Central memory CD8-positive, alpha-beta T cell (primary cell): ENCODE measurements around the gene CYTH1.
"Not testable (repeated sequence)": the region's sequence is repeated elsewhere in the genome, so short reads cannot be mapped to it uniquely, and the experiment has no call there.

Experiments
- ATAC-seq: fragments of 150-1000 bp; cut with Tn5 transposase; replicated peaks from 2 replicates; pipeline ENCODE4 v1.10.0; 2022; ENCODE audit warnings: mild to moderate bottlenecking, moderate FRiP score, moderate number of reproducible peaks; ENCODE audit not compliant: poor library complexity, severe bottlenecking; ENCODE audit errors: extremely low read depth
- DNase-seq, 2 donors: peaks; one replicate each; pipeline ENCODE4 v3.0.0; 2021; ENCODE audit warnings: low spot score in 2 of 2
- H3K27ac Mint-ChIP-seq: one replicate; pipeline ENCODE4 v1.8.0; 2022; ENCODE audit warnings: low read depth, mild to moderate bottlenecking, moderate library complexity, mixed read lengths
- H3K27me3 Mint-ChIP-seq: one replicate; pipeline ENCODE4 v1.8.0; 2022; ENCODE audit warnings: mixed read lengths
- H3K36me3 Mint-ChIP-seq: one replicate; pipeline ENCODE4 v1.8.0; 2022; ENCODE audit warnings: mild to moderate bottlenecking, moderate library complexity, mixed read lengths; ENCODE audit not compliant: insufficient read depth
- H3K4me1 Mint-ChIP-seq: one replicate; pipeline ENCODE4 v1.8.0; 2022; ENCODE audit warnings: mixed read lengths
- H3K4me3 Mint-ChIP-seq: one replicate; pipeline ENCODE4 v1.8.0; 2022; ENCODE audit warnings: mild to moderate bottlenecking, moderate library complexity, mixed read lengths
- H3K9me3 Mint-ChIP-seq: one replicate; pipeline ENCODE4 v1.8.0; 2022; ENCODE audit warnings: mixed read lengths

Gene CYTH1

GRCh38 chr17:78779850-78780249 lies 2.2 kb downstream of the CYTH1 start:
- Mint-ChIP-seq H3K27me3 (no peaks in the 10 kb centered on the region), H3K4me1 (peaks cover 48% of the 10 kb centered on the region), H3K4me3 (peak overlapping the region; percentile 86), H3K27ac (peak overlapping the region; percentile 94), H3K36me3 (peaks cover 36% of the 10 kb centered on the region), H3K9me3 (no peaks in the 10 kb centered on the region)
- DNase-seq (peak in 1 of 2 donors; percentile 68), ATAC-seq (peak; percentile 59)

- Mint-ChIP-seq H3K36me3 (peaks cover 41% of the 10 kb centered on the region), H3K4me3 (peak overlapping the region; percentile 86), H3K4me1 (peaks cover 54% of the 10 kb centered on the region), H3K27ac (peak overlapping the region; percentile 94)
- not testable (repeated sequence) for H3K9me3 Mint-ChIP-seq, ATAC-seq, DNase-seq, H3K27me3 Mint-ChIP-seq
These were observed 2.8 kb downstream of the CYTH1 start for GRCh38 chr17:78779286-78779651.

- ATAC-seq, result no peak
- Mint-ChIP-seq H3K27ac (peak overlapping the region; percentile 94), H3K4me3 (peak overlapping the region; percentile 70), H3K4me1 (peaks cover 45% of the 10 kb centered on the region), H3K27me3 (no peaks in the 10 kb centered on the region), H3K9me3 (no peaks in the 10 kb centered on the region), H3K36me3 (peaks cover 39% of the 10 kb centered on the region)
- no peak for DNase-seq
These were observed 4.2 kb downstream of the CYTH1 start for GRCh38 chr17:78777881-78778280.

GRCh38 chr17:78774956-78775571 lies 7.0 kb downstream of the CYTH1 start:
- Mint-ChIP-seq H3K4me1 (peaks cover 61% of the 10 kb centered on the region), H3K27me3 (no peaks in the 10 kb centered on the region), H3K4me3 (peak overlapping the region; percentile 89), H3K9me3 (no peaks in the 10 kb centered on the region), H3K27ac (peak overlapping the region; percentile 94), H3K36me3 (peaks cover 40% of the 10 kb centered on the region)
- ATAC-seq (peak; percentile 62), DNase-seq (peak in 1 of 2 donors; percentile 56)

- Mint-ChIP-seq H3K27ac (peak overlapping the region; percentile 94), H3K36me3 (peaks cover 34% of the 10 kb centered on the region), H3K4me1 (peaks cover 55% of the 10 kb centered on the region), H3K27me3 (no peaks in the 10 kb centered on the region), H3K9me3 (no peaks in the 10 kb centered on the region), H3K4me3 (peak overlapping the region; percentile 89)
- ATAC-seq (peak; percentile 21), DNase-seq (no peak)
These were observed 7.6 kb downstream of the CYTH1 start for GRCh38 chr17:78774453-78774852.

GRCh38 chr17:78771758-78772382 lies 10.2 kb downstream of the CYTH1 start:
- DNase-seq (no peak), ATAC-seq (no peak)
- peaks cover 44% of the 10 kb centered on the region for H3K4me1 Mint-ChIP-seq
- H3K36me3 Mint-ChIP-seq, result peaks cover 30% of the 10 kb centered on the region
- peak overlapping the region; percentile 92 for H3K27ac Mint-ChIP-seq
- H3K27me3 Mint-ChIP-seq, result no peaks in the 10 kb centered on the region
- H3K9me3 Mint-ChIP-seq, result no peaks in the 10 kb centered on the region
- H3K4me3 Mint-ChIP-seq, result peak overlapping the region; percentile 89

GRCh38 chr17:78769196-78769773 lies 12.8 kb downstream of the CYTH1 start:
- Mint-ChIP-seq H3K27ac (no peak overlapping the region), H3K4me1 (peaks cover 38% of the 10 kb centered on the region), H3K9me3 (no peaks in the 10 kb centered on the region), H3K27me3 (no peaks in the 10 kb centered on the region), H3K36me3 (peaks cover 17% of the 10 kb centered on the region), H3K4me3 (no peak overlapping the region)
- no peak for DNase-seq
- peak; percentile 47 for ATAC-seq

- DNase-seq (no peak), ATAC-seq (no peak)
- H3K36me3 Mint-ChIP-seq, result peaks cover 19% of the 10 kb centered on the region
- peaks cover 45% of the 10 kb centered on the region for H3K4me1 Mint-ChIP-seq
- no peak overlapping the region for H3K4me3 Mint-ChIP-seq
- no peak overlapping the region for H3K27ac Mint-ChIP-seq
- H3K27me3 Mint-ChIP-seq, result no peaks in the 10 kb centered on the region
- H3K9me3 Mint-ChIP-seq, result no peaks in the 10 kb centered on the region
These were observed 14.3 kb downstream of the CYTH1 start for GRCh38 chr17:78767806-78768205.

GRCh38 chr17:78766743-78767294 lies 15.3 kb downstream of the CYTH1 start:
- no peak overlapping the region for H3K27ac Mint-ChIP-seq
- ATAC-seq (no peak), DNase-seq (no peak)
- no peaks in the 10 kb centered on the region for H3K27me3 Mint-ChIP-seq
- H3K9me3 Mint-ChIP-seq, result no peaks in the 10 kb centered on the region
- H3K4me3 Mint-ChIP-seq, result no peak overlapping the region
- peaks cover 46% of the 10 kb centered on the region for H3K4me1 Mint-ChIP-seq
- H3K36me3 Mint-ChIP-seq, result peaks cover 17% of the 10 kb centered on the region

- Mint-ChIP-seq H3K27me3 (no peaks in the 10 kb centered on the region), H3K4me1 (peaks cover 44% of the 10 kb centered on the region), H3K36me3 (peaks cover 13% of the 10 kb centered on the region), H3K4me3 (no peak overlapping the region), H3K9me3 (no peaks in the 10 kb centered on the region), H3K27ac (no peak overlapping the region)
- DNase-seq (no peak), ATAC-seq (no peak)
These were observed 15.8 kb downstream of the CYTH1 start for GRCh38 chr17:78766225-78766624.

GRCh38 chr17:78765821-78766220 lies 16.3 kb downstream of the CYTH1 start:
- Mint-ChIP-seq H3K36me3 (peaks cover 12% of the 10 kb centered on the region), H3K4me3 (no peak overlapping the region), H3K9me3 (no peaks in the 10 kb centered on the region), H3K27me3 (no peaks in the 10 kb centered on the region), H3K27ac (no peak overlapping the region), H3K4me1 (peaks cover 40% of the 10 kb centered on the region)
- ATAC-seq, result no peak
- DNase-seq, result no peak

GRCh38 chr17:78764871-78765270 lies 17.2 kb downstream of the CYTH1 start:
- Mint-ChIP-seq H3K9me3 (no peaks in the 10 kb centered on the region), H3K27ac (peak overlapping the region; percentile 88), H3K27me3 (no peaks in the 10 kb centered on the region), H3K4me1 (peaks cover 38% of the 10 kb centered on the region), H3K4me3 (peak overlapping the region; percentile 32), H3K36me3 (peaks cover 9% of the 10 kb centered on the region)
- no peak for DNase-seq
- no peak for ATAC-seq

- H3K27me3 Mint-ChIP-seq, result no peaks in the 10 kb centered on the region
- ATAC-seq (no peak), DNase-seq (no peak)
- no peaks in the 10 kb centered on the region for H3K9me3 Mint-ChIP-seq
- H3K4me1 Mint-ChIP-seq, result peaks cover 52% of the 10 kb centered on the region
- H3K27ac Mint-ChIP-seq, result no peak overlapping the region
- H3K36me3 Mint-ChIP-seq, result peaks cover 16% of the 10 kb centered on the region
- H3K4me3 Mint-ChIP-seq, result no peak overlapping the region
These were observed 18.5 kb downstream of the CYTH1 start for GRCh38 chr17:78763561-78763960.
